GM21367 (cell line): ENCODE results near the gene ASCL2.

Experiments
- ATAC-seq: cut with Tn5 transposase; IDR thresholded peaks from one replicate; pipeline ENCODE4 v1.9.1; 2021; ENCODE audit not compliant: unreplicated experiment

Gene ASCL2

GRCh38 chr11:2270322-2271076 is at the start of gene ASCL2:
TSS of gene ASCL2 (minus strand) at chr11:2270588. CDS start at chr11:2270332, 256 bp downstream.
- ATAC-seq = no peak

GRCh38 chr11:2319791-2320472 is 49.5 kb upstream of the ASCL2 start:
- ATAC-seq = no peak

GRCh38 chr11:2318707-2319106 is 48.3 kb upstream of the ASCL2 start:
- ATAC-seq = no peak

GRCh38 chr11:2318123-2318522 is 47.7 kb upstream of the ASCL2 start:
- ATAC-seq = no peak

- no peak for ATAC-seq
Observed at GRCh38 chr11:2317354-2318050, 47.1 kb upstream of the ASCL2 start.

GRCh38 chr11:2316963-2317244 is 46.5 kb upstream of the ASCL2 start:
- no peak for ATAC-seq

GRCh38 chr11:2316169-2316962 is 46.0 kb upstream of the ASCL2 start:
- ATAC-seq = no peak

GRCh38 chr11:2315395-2316168 is 45.2 kb upstream of the ASCL2 start:
- no peak for ATAC-seq

GRCh38 chr11:2314525-2315394 is 44.4 kb upstream of the ASCL2 start:
- no peak for ATAC-seq

GRCh38 chr11:2314136-2314524 is 43.7 kb upstream of the ASCL2 start:
- no peak for ATAC-seq

GRCh38 chr11:2313051-2313951 is 42.9 kb upstream of the ASCL2 start:
- ATAC-seq = no peak

- ATAC-seq = no peak
Observed at GRCh38 chr11:2312232-2313042, 42.0 kb upstream of the ASCL2 start.

GRCh38 chr11:2311353-2312133 is 41.2 kb upstream of the ASCL2 start:
- no peak for ATAC-seq

GRCh38 chr11:2310786-2311352 is 40.5 kb upstream of the ASCL2 start:
- no peak for ATAC-seq

- ATAC-seq = no peak
Observed at GRCh38 chr11:2310073-2310785, 39.8 kb upstream of the ASCL2 start.
